Right lobe of liver (tissue), 6 donors: Measurements from ENCODE around the gene KLF2. TPM values are rescaled to one million over a fixed set of nuclear protein-coding genes. Genes with fewer than 3 reads are reported as not detected.
A peak's percentile ranks its signal among the peaks of the same experiment; 100 is the strongest.

Experiments
- ATAC-seq, 4 donors: fragments of 200-7000 bp; cut with Tn5 transposase; one replicate each; pipeline ENCODE4 v1.9.1; 2020; ENCODE audit warnings: mild to moderate bottlenecking in 4 of 4, moderate library complexity in 4 of 4
- DNase-seq, 3 donors: peaks; one replicate each; pipeline ENCODE4 v3.0.0-alpha.2; 2020
- H3K27ac ChIP-seq, 3 donors: fragments of 200-600 bp; one replicate each; pipeline ENCODE4 v1.8.0; 2022
- H3K27me3 ChIP-seq, 2 donors: fragments of 200-600 bp; one replicate each; pipeline ENCODE4 v1.8.0; 2022
- H3K36me3 ChIP-seq, 4 donors: fragments of 200-600 bp; sonication (generic) in 1 of 4; one replicate each; pipeline versions ENCODE4 v1.5.1 to v1.8.0; 2017 to 2022; ENCODE audit warnings: control low read depth in 1 of 4
- H3K4me1 ChIP-seq, 4 donors: fragments of 200-600 bp; sonication (generic) in 1 of 4; one replicate each; pipeline versions ENCODE4 v1.5.1 to v1.8.0; 2017 to 2022; ENCODE audit warnings: control low read depth in 1 of 4
- H3K4me3 ChIP-seq, 3 donors: fragments of 200-600 bp; one replicate each; pipeline ENCODE4 v1.8.0; 2022
- H3K9me3 ChIP-seq, 4 donors: fragments of 200-600 bp; sonication (generic) in 1 of 4; one replicate each; pipeline versions ENCODE4 v1.5.1 to v1.8.0; 2017 to 2022; ENCODE audit warnings: control low read depth in 1 of 4
- CTCF ChIP-seq, 4 donors: fragments of 200-600 bp in 3 of 4; fragments of 450-650 bp in 1 of 4; IDR thresholded peaks; one replicate each; pipeline versions ENCODE4 v1.5.1 to v1.8.0; 2016 to 2022; ENCODE audit warnings: antibody characterized with exemption in 4 of 4, mild to moderate bottlenecking in 2 of 4
- POLR2A ChIP-seq: fragments of 450-650 bp; IDR thresholded peaks from one replicate; pipeline ENCODE4 v1.6.1; 2017; ENCODE audit warnings: antibody characterized with exemption, mild to moderate bottlenecking
- WGBS: methylation state at CpG from one replicate; pipeline ENCODE4 v1.1.6; 2018; ENCODE audit warnings: low coverage, low lambda C conversion rate; ENCODE audit not compliant: insufficient coverage; ENCODE audit errors: missing lambda C conversion rate; 5-methylcytosine and 5-hydroxymethylcytosine counted together
- intact Hi-C, 2 donors: fragments of 100-400 bp; cut with DNase I; formaldehyde crosslinking; loops; one replicate each; pipeline versions ENCODE4 v1.11.2 to v1.14.1; 2022
- total RNA-seq, 6 experiments: library from RNA; depleted of rRNA in 2 of 6; stranded (reverse); fragments of >200 nt in 2 of 6; fragmentation: NEBNext Ultra II Directional in 3 of 6; extraction: Animal tissue kit (Norgen Biotek cat#: 25700) in 3 of 6; gene quantifications; one replicate each; pipeline versions ENCODE4 v1.1.0 to v1.2.4, GENCODE V29; 2016 to 2023
- donor health status: DM: no; HTN: yes; CAD: no.
- donor health status: DM: no; HTN: no; CAD: no.
- donor health status: DM: no; HTN: no; CAD: no.
- donor health status: DM: no; HTN: yes; CAD: no.
- donor health status: DM: no; HTN: yes; CAD: no.

The KLF2 gene
- total RNA-seq, 6 experiments from 2014 or later, result 3.7 to 10.1 (median 4.8) TPM

DNA sequence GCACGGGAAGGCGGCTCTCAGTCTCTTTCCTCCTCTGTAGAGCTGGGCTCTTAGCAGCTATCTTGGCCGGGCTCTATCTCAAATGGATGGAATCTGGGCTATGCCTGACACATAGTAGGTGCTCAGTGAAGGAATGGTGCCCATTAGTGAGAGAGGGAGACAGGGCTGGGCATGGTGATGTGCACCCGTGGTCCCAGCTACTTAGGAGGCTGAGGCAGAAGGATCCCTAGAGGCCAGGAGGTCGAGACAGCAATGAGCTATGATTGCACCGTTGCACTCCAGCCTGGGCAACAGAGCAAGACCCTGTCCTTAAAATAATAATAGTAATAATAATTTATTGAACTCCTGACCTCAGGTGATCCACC is 14.7 kb downstream of the KLF2 start:
- intact Hi-C loops, result no loop called here
- H3K4me3 ChIP-seq, result no peak overlapping the region
- H3K27ac ChIP-seq, result no peak overlapping the region
- no peaks in the 10 kb centered on the region for H3K9me3 ChIP-seq
- WGBS, result 67% methylated on average over 2 of the region's 6 CpGs
- H3K4me1 ChIP-seq, result peaks cover 0 to 6% (median 0%) of the 10 kb centered on the region in 4 donors
- ATAC-seq, result no peak
- no peak for DNase-seq
- H3K36me3 ChIP-seq, result no peaks in the 10 kb centered on the region
- TF ChIP-seq POLR2A, result no peak
- no peak for TF ChIP-seq CTCF (IDR thresholded peaks at IDR 0.05)
- H3K27me3 ChIP-seq, result no peaks in the 10 kb centered on the region

DNA sequence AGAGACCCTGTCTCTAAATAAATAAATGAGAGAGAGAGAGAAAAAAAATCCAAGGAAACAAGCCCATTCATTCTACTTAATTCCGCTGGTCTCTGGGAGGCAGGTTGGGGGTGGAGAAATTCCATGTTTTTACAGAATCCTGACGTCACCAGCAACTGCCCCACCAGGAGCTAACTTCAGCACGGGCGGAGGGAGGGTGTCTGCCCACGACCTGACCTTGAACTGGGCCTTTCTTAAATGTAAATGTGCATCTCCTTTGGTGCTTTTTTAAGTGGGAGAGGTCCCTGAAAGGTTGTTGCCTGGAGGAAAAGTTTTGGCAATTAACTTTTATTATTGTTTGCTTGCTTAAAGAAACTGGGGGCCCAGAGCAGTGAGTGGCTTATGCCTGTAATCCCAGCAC is 15.5 kb downstream of the KLF2 start:
- intact Hi-C loops, result no loop called here
- TF ChIP-seq CTCF (IDR thresholded peaks at IDR 0.05), result no peak
- no peak for TF ChIP-seq POLR2A
- 43% methylated on average over 1 of the region's 5 CpGs for WGBS

GRCh38 chr19:16340654-16341053 is 16.0 kb downstream of the KLF2 start:
- Histone ChIP-seq H3K27me3 (no peaks in the 10 kb centered on the region), H3K4me3 (no peak overlapping the region), H3K36me3 (no peaks in the 10 kb centered on the region), H3K4me1 (peaks cover 0 to 12% (median 3%) of the 10 kb centered on the region in 4 donors), H3K27ac (no peak overlapping the region), H3K9me3 (no peaks in the 10 kb centered on the region)
- WGBS, result 84% methylated on average over 3 of the region's 3 CpGs
- TF ChIP-seq CTCF (IDR thresholded peaks at IDR 0.05) (no peak), POLR2A (no peak)
- intact Hi-C loops, result no loop called here
- ATAC-seq (no peak), DNase-seq (no peak)

More for the DNA sequence above, 15.5 kb downstream of the KLF2 start:
- Histone ChIP-seq H3K4me3 (no peak overlapping the region), H3K9me3 (no peaks in the 10 kb centered on the region), H3K27ac (no peak overlapping the region), H3K4me1 (peaks cover 0 to 8% (median 1%) of the 10 kb centered on the region in 4 donors), H3K36me3 (no peaks in the 10 kb centered on the region), H3K27me3 (no peaks in the 10 kb centered on the region)
- ATAC-seq (no peak), DNase-seq (no peak)

DNA sequence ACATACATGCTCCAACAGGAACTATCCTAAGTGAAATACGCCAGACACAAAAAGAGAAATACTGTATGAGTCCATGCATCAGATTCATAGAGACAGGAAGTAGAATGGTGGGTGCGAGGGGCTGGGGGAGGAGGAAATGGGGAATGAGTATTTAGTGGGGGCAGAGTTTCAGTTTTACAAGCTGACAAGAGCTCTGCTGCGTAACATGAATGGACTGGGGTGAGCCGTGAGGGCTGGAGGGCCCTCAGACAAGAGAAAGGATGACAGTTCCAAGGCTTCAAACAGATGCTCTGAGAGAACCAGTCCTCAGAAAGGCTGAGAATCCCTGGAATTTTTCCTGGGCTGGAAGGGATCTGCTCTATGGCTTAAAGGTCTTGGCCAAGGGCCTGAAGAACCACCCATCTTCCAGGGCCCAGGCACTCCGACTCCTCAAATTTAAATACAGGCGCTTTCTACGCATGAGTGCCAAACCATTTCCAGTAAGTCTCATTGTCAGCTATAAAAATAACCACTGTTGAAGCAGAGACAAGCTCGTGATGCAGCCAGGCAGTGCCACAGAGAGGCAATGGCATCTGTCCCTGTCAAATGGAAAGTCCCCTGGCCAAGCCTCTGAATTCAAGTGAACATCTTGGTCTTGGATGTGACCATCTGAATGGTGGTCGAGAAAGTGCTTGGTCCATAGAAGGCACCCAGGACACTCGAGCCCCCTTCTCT is 17.5 kb downstream of the KLF2 start:
- Histone ChIP-seq H3K27ac (no peak overlapping the region), H3K27me3 (no peaks in the 10 kb centered on the region), H3K4me1 (peaks cover 0 to 16% (median 3%) of the 10 kb centered on the region in 4 donors), H3K9me3 (no peaks in the 10 kb centered on the region), H3K4me3 (no peak overlapping the region), H3K36me3 (no peaks in the 10 kb centered on the region)
- WGBS, result 42% methylated on average over 2 of the region's 10 CpGs
- intact Hi-C loops, result no loop called here
- no peak for DNase-seq
- ATAC-seq, result peak in 2 of 4 donors; percentile 12 to 16
- no peak for TF ChIP-seq CTCF (IDR thresholded peaks at IDR 0.05)
